Measurements from ENCODE around the gene SESN2.
A peak's percentile ranks its signal among the peaks of the same experiment; 100 is the strongest.

DNA sequence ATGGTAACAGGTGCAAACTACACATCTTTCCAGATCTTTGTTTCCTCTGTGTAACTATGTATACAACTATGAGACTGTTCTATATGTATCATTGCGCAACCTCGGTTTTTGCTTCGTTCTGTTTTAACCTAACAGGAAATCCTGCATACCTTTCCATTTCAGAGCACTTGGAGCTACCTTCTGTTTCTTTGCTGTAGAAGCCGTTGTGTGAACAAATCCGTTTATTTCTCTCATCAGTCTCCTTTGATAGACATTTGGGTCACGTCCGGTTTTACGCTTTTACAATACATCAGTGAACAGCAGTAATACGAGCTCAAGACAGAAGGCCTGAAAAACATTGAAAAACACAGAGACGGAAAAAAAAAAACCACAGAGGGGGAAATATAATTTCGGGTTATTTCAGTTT lies 12.9 kb upstream of the SESN2 start:
- TF ChIP-seq, protein P1, sequence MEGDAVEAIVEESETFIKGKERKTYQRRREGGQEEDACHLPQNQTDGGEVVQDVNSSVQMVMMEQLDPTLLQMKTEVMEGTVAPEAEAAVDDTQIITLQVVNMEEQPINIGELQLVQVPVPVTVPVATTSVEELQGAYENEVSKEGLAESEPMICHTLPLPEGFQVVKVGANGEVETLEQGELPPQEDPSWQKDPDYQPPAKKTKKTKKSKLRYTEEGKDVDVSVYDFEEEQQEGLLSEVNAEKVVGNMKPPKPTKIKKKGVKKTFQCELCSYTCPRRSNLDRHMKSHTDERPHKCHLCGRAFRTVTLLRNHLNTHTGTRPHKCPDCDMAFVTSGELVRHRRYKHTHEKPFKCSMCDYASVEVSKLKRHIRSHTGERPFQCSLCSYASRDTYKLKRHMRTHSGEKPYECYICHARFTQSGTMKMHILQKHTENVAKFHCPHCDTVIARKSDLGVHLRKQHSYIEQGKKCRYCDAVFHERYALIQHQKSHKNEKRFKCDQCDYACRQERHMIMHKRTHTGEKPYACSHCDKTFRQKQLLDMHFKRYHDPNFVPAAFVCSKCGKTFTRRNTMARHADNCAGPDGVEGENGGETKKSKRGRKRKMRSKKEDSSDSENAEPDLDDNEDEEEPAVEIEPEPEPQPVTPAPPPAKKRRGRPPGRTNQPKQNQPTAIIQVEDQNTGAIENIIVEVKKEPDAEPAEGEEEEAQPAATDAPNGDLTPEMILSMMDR (IDR thresholded peaks at IDR 0.05) = no peak
- TF ChIP-seq POLR2A (IDR thresholded peaks at IDR 0.05) = no peak
- no peak for TF ChIP-seq EP300 (IDR thresholded peaks at IDR 0.05; ENCODE audit: low read depth)
- peak in 2 of 3 donors; percentile 10 to 67 for TF ChIP-seq POLR2AphosphoS5 (IDR thresholded peaks at IDR 0.05)
